GM12873 (cell line): ENCODE data around the gene FBXW8.

Experiments
- CTCF ChIP-seq: IDR thresholded peaks from 2 replicates; pipeline ENCODE4 v1.5.1; 2012; ENCODE audit warnings: low read depth, mild to moderate bottlenecking, moderate library complexity, low read length, control low read depth; ENCODE audit not compliant: insufficient read depth; ENCODE audit errors: missing control alignments

Gene FBXW8

GRCh38 chr12:117019866-117020265, 109.1 kb downstream of the FBXW8 start:
- TF ChIP-seq CTCF = no peak

DNA sequence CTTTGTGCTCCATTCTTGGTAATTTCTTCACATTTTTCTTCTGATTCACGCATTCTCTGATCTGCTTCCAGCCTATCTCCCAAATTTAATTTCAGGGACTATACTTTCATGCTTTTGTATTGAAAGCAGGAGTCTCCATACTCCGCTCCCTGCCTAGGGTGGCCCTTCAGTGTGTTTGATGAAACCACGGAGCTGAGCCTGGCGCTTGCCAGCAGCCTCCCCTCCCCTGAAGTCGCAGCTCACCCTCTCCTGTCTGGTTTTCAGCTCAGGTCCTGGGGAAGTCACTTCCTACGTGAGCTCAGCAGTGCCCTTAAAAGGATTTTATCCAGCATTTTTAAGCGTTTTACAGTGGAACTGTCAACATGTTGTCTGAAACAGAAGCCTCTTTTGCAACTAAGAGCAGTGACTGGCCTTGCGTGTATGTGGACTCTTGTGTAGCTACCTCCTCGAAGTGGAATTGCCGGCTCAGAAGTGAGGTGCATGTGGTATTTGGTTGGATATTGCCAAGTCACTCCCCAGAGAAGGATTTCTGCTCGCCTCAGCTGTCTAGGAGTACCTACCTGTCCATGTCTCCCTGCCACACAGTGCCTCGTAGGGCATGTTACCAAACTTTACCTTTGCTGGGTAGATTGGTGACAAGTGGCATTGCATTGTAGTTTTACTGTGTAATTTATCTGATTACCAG, 109.9 kb downstream of the FBXW8 start:
- no peak for TF ChIP-seq CTCF

DNA sequence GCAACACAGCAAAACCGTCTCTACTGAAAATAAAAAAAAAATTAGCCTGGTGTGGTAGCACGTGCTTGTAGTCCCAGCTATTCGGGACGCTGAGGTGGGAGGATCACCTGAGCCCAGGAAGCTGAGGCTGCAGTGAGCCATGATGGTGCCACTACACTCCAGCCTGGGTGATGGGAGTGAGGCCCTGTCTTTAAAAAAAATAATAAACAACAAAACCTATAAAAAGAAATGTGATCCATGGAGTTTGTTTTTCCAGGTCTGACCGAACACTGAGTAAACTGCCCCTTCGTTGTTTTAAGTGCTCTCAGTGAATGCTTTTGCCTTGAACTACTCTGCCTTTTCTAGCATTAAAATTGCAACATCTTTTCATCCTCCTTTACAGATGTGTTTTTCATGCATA, 111.7 kb downstream of the FBXW8 start:
- TF ChIP-seq CTCF = no peak

DNA sequence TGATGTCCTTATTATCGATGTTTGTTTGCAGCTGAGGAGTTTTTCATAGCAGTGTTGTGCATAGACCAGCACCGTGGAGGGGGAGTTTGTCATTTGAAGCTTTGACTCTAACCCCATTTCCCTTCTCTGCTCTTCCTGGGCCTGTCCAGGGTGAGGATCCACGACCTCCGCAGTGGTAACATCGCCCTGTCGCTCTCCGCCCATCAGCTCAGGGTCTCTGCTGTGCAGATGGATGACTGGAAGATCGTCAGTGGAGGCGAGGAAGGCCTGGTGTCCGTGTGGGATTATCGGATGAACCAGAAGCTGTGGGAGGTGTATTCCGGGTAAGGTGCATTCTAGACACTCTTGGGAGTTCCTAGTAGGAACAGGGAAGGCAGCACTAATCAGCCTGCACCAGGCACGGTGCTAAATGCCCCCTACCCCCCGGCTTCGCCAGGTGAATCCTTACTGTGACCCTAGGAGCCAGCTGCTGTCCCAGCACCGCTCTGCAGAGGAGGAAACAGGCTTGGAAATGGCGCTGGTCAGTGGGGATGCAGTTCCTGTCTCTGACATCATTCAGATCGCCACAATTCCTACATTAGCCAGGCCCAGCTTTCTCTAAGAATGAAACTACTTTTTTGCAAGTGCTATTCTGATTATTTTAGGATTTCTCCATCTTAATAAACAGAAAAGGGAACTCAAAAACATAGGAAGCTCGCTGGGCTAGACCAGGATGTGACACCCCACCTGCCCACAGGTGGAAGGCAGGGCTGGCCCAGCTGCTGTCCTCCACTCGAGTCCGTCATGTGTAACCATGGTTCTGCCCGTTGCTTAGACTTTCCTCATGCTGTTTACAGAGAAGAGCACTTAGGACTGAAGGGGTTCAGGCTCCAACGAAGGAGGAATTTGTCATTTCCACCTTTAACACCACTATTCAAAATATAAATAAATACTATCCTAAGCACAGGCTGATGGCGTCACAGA, 113.5 kb downstream of the FBXW8 start:
- no peak for TF ChIP-seq CTCF

DNA sequence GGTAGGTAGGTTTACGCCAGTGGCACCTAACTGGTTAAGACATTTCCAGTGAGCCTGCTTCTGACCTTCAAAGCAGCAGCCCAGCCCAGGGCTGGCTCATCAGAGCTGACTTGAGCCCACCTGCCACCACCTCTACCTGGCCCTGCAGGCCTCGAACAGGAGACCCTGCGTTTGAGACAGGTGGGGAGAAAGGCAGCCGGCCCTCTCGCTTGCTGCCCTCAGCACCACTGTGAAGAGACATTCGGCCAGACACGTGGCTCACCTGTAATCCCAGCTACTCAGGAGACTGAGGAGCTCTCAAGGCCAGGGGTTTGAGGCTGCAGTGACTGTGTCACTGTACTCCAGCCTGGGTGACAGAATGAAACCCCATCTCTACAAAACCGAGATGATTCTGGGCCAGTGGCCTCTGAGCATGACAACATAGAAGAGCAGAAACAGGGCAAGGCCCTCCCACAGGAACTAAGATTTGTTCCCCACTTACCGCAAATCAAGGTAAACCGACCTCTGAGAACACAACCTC, 114.3 kb downstream of the FBXW8 start:
- no peak for TF ChIP-seq CTCF

- peak; percentile 80 for TF ChIP-seq CTCF
These were observed 114.9 kb downstream of the FBXW8 start for GRCh38 chr12:117025481-117026151.

DNA sequence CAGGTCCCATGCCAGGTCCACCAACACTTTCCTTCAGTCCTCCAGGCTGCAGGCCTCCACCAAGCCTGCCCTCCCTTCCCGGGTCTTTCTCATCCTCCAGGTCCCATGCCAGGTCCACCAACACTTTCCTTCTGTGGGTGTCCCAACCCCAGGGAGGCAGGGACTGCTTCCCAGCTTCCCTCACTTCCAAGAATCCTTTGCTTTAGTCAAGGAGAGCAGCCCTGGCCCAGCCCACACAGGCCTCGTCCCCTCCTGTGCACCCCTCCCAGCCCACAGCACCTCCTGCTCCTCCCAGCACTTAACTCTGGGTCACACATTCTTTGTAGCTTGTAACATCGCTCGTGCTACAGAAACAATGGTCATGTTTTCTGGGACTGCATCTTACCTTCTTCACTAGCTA, 115.6 kb downstream of the FBXW8 start:
- no peak for TF ChIP-seq CTCF
